GM12878 (cell line): ENCODE data around the gene ASPM. TPM values are rescaled to one million over a fixed set of nuclear protein-coding genes. Genes with fewer than 3 reads are reported as not detected.

Experiments used
- ATAC-seq: fragments of 200-7000 bp; cut with Tn5 transposase; 3 replicates; pipeline ENCODE4 v1.9.1; 2020; ENCODE audit warnings: mild to moderate bottlenecking, moderate library complexity
- BruUV-seq: library from RNA; stranded (reverse); fragments of 400-500 nt; replicated peaks from 2 replicates; lab custom pipeline; 2021; lab: Mats Ljungman, UMichigan
- CTCF ChIA-PET: fragments of 300-600 bp; sonication (Branson Sonifier 250); formaldehyde crosslinking; extraction: SDS; loops from one replicate; lab custom pipeline; 2021; ENCODE audit warnings: inconsistent platforms; lab: Yijun Ruan, JAX
- POLR2A ChIA-PET: fragments of 350-600 bp; formaldehyde crosslinking; extraction: SDS; loops from one replicate; lab custom pipeline; 2021; ENCODE audit warnings: inconsistent platforms; lab: Charles Lee
- RAD21 ChIA-PET: fragments of 300-600 bp; sonication (Branson Sonifier 250); formaldehyde crosslinking; loops from one replicate; lab custom pipeline; 2023; ENCODE audit warnings: antibody characterized with exemption; ENCODE audit not compliant: unreplicated experiment; lab: Charles Lee
- SMC1A ChIA-PET: fragments of 300-600 bp; sonication (Branson Sonifier 250); formaldehyde crosslinking; loops from one replicate; lab custom pipeline; 2023; ENCODE audit not compliant: unreplicated experiment, uncharacterized antibody; lab: Charles Lee
- DNase-seq: peaks from one replicate; pipeline ENCODE4 v3.0.0-alpha.2; 2011; ENCODE audit warnings: low read depth, low spot score
- FAIRE-seq: peaks from 3 replicates; lab custom pipeline; 2011; peaks lifted over from hg19 to GRCh38; lab: Jason Lieb, UNC
- H2AFZ ChIP-seq: 2 replicates; pipeline ENCODE4 v1.6.0; 2011; ENCODE audit warnings: low read depth, low read length, control low read depth; ENCODE audit not compliant: control insufficient read depth
- H3K27ac ChIP-seq: 2 replicates; pipeline ENCODE4 v1.5.1; 2011; ENCODE audit warnings: control low read depth; ENCODE audit not compliant: control insufficient read depth, insufficient read depth
- H3K27me3 ChIP-seq, 2 experiments: replicated peaks in 1 of 2; 2 replicates each; pipeline versions ENCODE4 v1.6.0 to v1.6.1; 2011; ENCODE audit warnings: low read length in 1 of 2; ENCODE audit not compliant: control insufficient read depth in 2 of 2, insufficient read depth in 2 of 2
- H3K36me3 ChIP-seq, 2 experiments: 2 replicates each; pipeline ENCODE4 v1.5.1; 2011; ENCODE audit warnings: low read length in 1 of 2; ENCODE audit not compliant: control insufficient read depth in 2 of 2, insufficient read depth in 2 of 2
- H3K4me1 ChIP-seq: 2 replicates; pipeline ENCODE4 v1.6.1; 2011; ENCODE audit warnings: mild to moderate bottlenecking, low read length, moderate library complexity, mixed read lengths; ENCODE audit not compliant: control insufficient read depth, insufficient read depth
- H3K4me2 ChIP-seq: 2 replicates; pipeline ENCODE4 v1.6.0; 2011; ENCODE audit warnings: control low read depth; ENCODE audit not compliant: control insufficient read depth, insufficient read depth
- H3K4me3 ChIP-seq: fragments of 200-600 bp; sonication (generic); 2 replicates; pipeline ENCODE4 v1.5.1; 2016
- H3K79me2 ChIP-seq: 2 replicates; pipeline ENCODE4 v1.6.0; 2011; ENCODE audit warnings: low read length; ENCODE audit not compliant: control insufficient read depth, insufficient read depth
- H3K9ac ChIP-seq: 2 replicates; pipeline ENCODE4 v1.8.0; 2011; ENCODE audit warnings: low read length, control low read depth, mixed read lengths; ENCODE audit not compliant: control insufficient read depth, insufficient read depth
- H3K9me3 ChIP-seq: replicated peaks from 3 replicates; pipeline ENCODE4 v1.5.1; 2011; ENCODE audit warnings: mild to moderate bottlenecking, low read length; ENCODE audit not compliant: control insufficient read depth, insufficient read depth
- H4K20me1 ChIP-seq: 2 replicates; pipeline ENCODE4 v1.6.0; 2011; ENCODE audit not compliant: control insufficient read depth, insufficient read depth
- BACH1 ChIP-seq: fragments of 450-650 bp; IDR thresholded peaks from 2 replicates; pipeline ENCODE4 v1.6.1; 2017; ENCODE audit warnings: mild to moderate bottlenecking, borderline replicate concordance
- CEBPB ChIP-seq, 2 experiments: fragments of 150-350 bp in 1 of 2; IDR thresholded peaks; 2 replicates each; pipeline ENCODE4 v1.6.1; 2012 to 2014; ENCODE audit warnings: low read depth in 2 of 2, low read length in 2 of 2, borderline replicate concordance in 1 of 2, inconsistent platforms in 1 of 2
- CREM ChIP-seq: IDR thresholded peaks from 2 replicates; pipeline ENCODE4 v1.6.1; 2014; ENCODE audit warnings: antibody characterized with exemption, low read depth
- FOXK2 ChIP-seq: fragments of 450-650 bp; IDR thresholded peaks from 2 replicates; pipeline ENCODE4 v1.6.1; 2017; ENCODE audit warnings: mild to moderate bottlenecking, moderate library complexity
- FOXM1 ChIP-seq: IDR thresholded peaks from 2 replicates; pipeline ENCODE4 v1.6.1; 2012; ENCODE audit warnings: low read depth, mild to moderate bottlenecking, inconsistent platforms, low read length, moderate library complexity
- HDGF ChIP-seq: fragments of 450-650 bp; IDR thresholded peaks from 2 replicates; pipeline ENCODE4 v1.6.1; 2016; ENCODE audit warnings: antibody characterized with exemption
- KDM1A ChIP-seq: fragments of 200-600 bp; sonication (generic); IDR thresholded peaks from 2 replicates; pipeline ENCODE4 v1.6.1; 2016; ENCODE audit warnings: borderline replicate concordance
- MLLT1 ChIP-seq: fragments of 450-650 bp; IDR thresholded peaks from 2 replicates; pipeline ENCODE4 v1.6.1; 2016; ENCODE audit warnings: mild to moderate bottlenecking
- MTA3 ChIP-seq: IDR thresholded peaks from 2 replicates; pipeline ENCODE4 v1.6.1; 2012; ENCODE audit warnings: low read length, inconsistent platforms, borderline replicate concordance
- PAX5 ChIP-seq: IDR thresholded peaks from 2 replicates; pipeline ENCODE4 v1.6.1; 2011; ENCODE audit warnings: low read depth, low read length, borderline replicate concordance
- POLR2AphosphoS5 ChIP-seq: IDR thresholded peaks from 2 replicates; pipeline ENCODE4 v1.6.1; 2011; ENCODE audit warnings: mild to moderate bottlenecking, low read length, inconsistent platforms
- REST ChIP-seq: IDR thresholded peaks from 2 replicates; pipeline ENCODE4 v1.6.1; 2012; ENCODE audit warnings: mild to moderate bottlenecking, low read depth, low read length
- SRF ChIP-seq, 2 experiments: IDR thresholded peaks; 2 replicates each; pipeline ENCODE4 v1.6.1; 2011; ENCODE audit warnings: low read depth in 2 of 2, low read length in 2 of 2, mild to moderate bottlenecking in 1 of 2, moderate library complexity in 1 of 2
- YBX1 ChIP-seq: fragments of 450-650 bp; IDR thresholded peaks from 2 replicates; pipeline ENCODE4 v1.6.1; 2016; ENCODE audit warnings: antibody characterized with exemption
- ZNF217 ChIP-seq: fragments of 450-650 bp; IDR thresholded peaks from 2 replicates; pipeline ENCODE4 v1.6.1; 2017; ENCODE audit warnings: antibody characterized with exemption, mild to moderate bottlenecking
- ZNF274 ChIP-seq: IDR thresholded peaks from one replicate; pipeline ENCODE4 v1.8.0; 2011; ENCODE audit not compliant: insufficient read length, insufficient read depth
- in situ Hi-C: fragments of 300-500 bp; cut with MboI; formaldehyde crosslinking; loops from 9 replicates; pipeline ENCODE4 v1.14.3; 2018; ENCODE audit warnings: mixed read lengths
- intact Hi-C: fragments of 100-400 bp; cut with micrococcal nuclease; formaldehyde crosslinking; loops from one replicate; pipeline ENCODE4 v1.14.2; 2022; ENCODE audit not compliant: unreplicated experiment
- polyA plus RNA-seq, 11 experiments: library from polyadenylated mRNA; depleted of rRNA in 4 of 11; unstranded in 6 of 11; stranded (reverse) in 5 of 11; fragments of >200 nt; fragmentation: Nextera tagmentation in 4 of 11; fragmentation: Illumina TruSeq in 1 of 11; extraction: Ambion mirVana in 4 of 11; extraction: Trizol in 1 of 11; gene quantifications; 1 replicate in 1 of 11; 2 replicates in 10 of 11; pipeline versions ENCODE4 v1.2.1 to v1.2.3, GENCODE V29; 2011 to 2016; ENCODE audit warnings: inconsistent platforms in 2 of 11, missing spikeins in 2 of 11, low read depth in 1 of 11
- total RNA-seq, 4 experiments: library from RNA; depleted of rRNA in 3 of 4; stranded (reverse); fragments of >200 nt in 3 of 4; fragmentation: Illumina TruSeq in 1 of 4; extraction: Trizol in 1 of 4; gene quantifications; 2 replicates each; pipeline versions ENCODE4 v1.2.1 to v1.2.3, GENCODE V29; 2013 to 2021
- TF ChIP-seq, protein P1 (sequence below): fragments of 450-650 bp; IDR thresholded peaks from 2 replicates; pipeline ENCODE4 v1.6.1; 2014; ENCODE audit warnings: mild to moderate bottlenecking

ASPM gene
- total and polyA plus RNA-seq, 10 of the 15 experiments (the other 5 are each of a cell fraction or from before 2014, with no cell fraction given), result 16.2 to 54.9 (median 26.4) TPM

- no peak for TF ChIP-seq ZNF274
- TF ChIP-seq POLR2AphosphoS5, result 0 out of 2 replicates have a peak, but pooled peaks have one; percentile 30
- TF ChIP-seq CEBPB (IDR thresholded peaks at IDR 0.05; ENCODE audit: borderline replicate concordance in 1 of 2, low read depth in 2 of 2, low read length in 2 of 2), result no peak
- no peak for TF ChIP-seq BACH1
- no peak for TF ChIP-seq MLLT1
- TF ChIP-seq, all 136 proteins: peak for 38
Observed at GRCh38 chr1:197146101-197147095, at the start of gene ASPM (continued).

GRCh38 chr1:197195100-197195499, 48.6 kb upstream of the ASPM start:
- H3K9ac ChIP-seq, result no peak overlapping the region
- H3K27ac ChIP-seq, result no peak overlapping the region
- peaks cover 0 to 4% of the 10 kb centered on the region in 2 experiments; a peak in 1 of 4 replicates for H3K36me3 ChIP-seq
- in situ Hi-C loops, result no loop called here
- no peaks in the 10 kb centered on the region for H3K9me3 ChIP-seq
- intact Hi-C loops, result no loop called here
- POLR2A ChIA-PET, result no interaction called here
- ATAC-seq (no peak), FAIRE-seq (no peak), DNase-seq (no peak)
- SMC1A ChIA-PET, result interaction anchor here (1.1 to 1.2 kb wide), 2 partner anchors 11 to 13 kb away, joined by 3 to 4 read pairs; no protein-coding TSS in a partner anchor
- 0 out of 2 replicates have a peak overlapping the region, but pooled peaks have one; percentile 32 for H3K4me3 ChIP-seq
- CTCF ChIA-PET, result interaction anchor here (1.1 kb wide), 1 partner anchor 137 kb away, joined by 3 read pairs; no protein-coding TSS in a partner anchor
- RAD21 ChIA-PET, result no interaction called here
- no peaks in the 10 kb centered on the region for H4K20me1 ChIP-seq
- no TSS peak for BruUV-seq
- no peak overlapping the region for H2AFZ ChIP-seq
- H3K79me2 ChIP-seq, result peaks cover 33% of the 10 kb centered on the region
- H3K27me3 ChIP-seq, result no peaks in the 10 kb centered on the region
- no peak overlapping the region for H3K4me2 ChIP-seq
- no peaks in the 10 kb centered on the region; the same call in 1 of the 2 replicates for H3K4me1 ChIP-seq
- TF ChIP-seq PAX5 (no peak), YBX1 (no peak), HDGF (no peak), KDM1A (no peak), FOXK2 (no peak), FOXM1 (no peak), SRF (IDR thresholded peaks at IDR 0.05; ENCODE audit: low read depth in 2 of 2, low read length in 2 of 2) (no peak), REST (no peak), CREM (no peak), ZNF217 (no peak), MTA3 (no peak)
- TF ChIP-seq, protein P1, sequence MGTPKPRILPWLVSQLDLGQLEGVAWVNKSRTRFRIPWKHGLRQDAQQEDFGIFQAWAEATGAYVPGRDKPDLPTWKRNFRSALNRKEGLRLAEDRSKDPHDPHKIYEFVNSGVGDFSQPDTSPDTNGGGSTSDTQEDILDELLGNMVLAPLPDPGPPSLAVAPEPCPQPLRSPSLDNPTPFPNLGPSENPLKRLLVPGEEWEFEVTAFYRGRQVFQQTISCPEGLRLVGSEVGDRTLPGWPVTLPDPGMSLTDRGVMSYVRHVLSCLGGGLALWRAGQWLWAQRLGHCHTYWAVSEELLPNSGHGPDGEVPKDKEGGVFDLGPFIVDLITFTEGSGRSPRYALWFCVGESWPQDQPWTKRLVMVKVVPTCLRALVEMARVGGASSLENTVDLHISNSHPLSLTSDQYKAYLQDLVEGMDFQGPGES, result no peak
